ENCODE data around the gene TMEM89.

- TF ChIP-seq EZH2 (IDR thresholded peaks at IDR 0.05; ENCODE audit: low read depth, unreplicated experiment) (no peak), CTCF (conservative IDR thresholded peaks at IDR 0.05; ENCODE audit: low read depth in 2 of 2) (no peak), NANOG (IDR thresholded peaks at IDR 0.05; ENCODE audit: borderline replicate concordance) (no peak), ZNF331 (CRISPR knock-in tag; IDR thresholded peaks at IDR 0.05; ENCODE audit: low read depth) (no peak), CREB1 (CRISPR knock-in tag; IDR thresholded peaks at IDR 0.05; ENCODE audit: low read depth) (no peak), EZH2phosphoT487 (IDR thresholded peaks at IDR 0.05; ENCODE audit: unreplicated experiment) (no peak), JUNB (IDR thresholded peaks at IDR 0.05; ENCODE audit: unreplicated experiment) (no peak), POLR2AphosphoS5 (IDR thresholded peaks at IDR 0.05; ENCODE audit: low read depth) (no peak), REST (IDR thresholded peaks at IDR 0.05; ENCODE audit: unreplicated experiment) (no peak), ETS1 (IDR thresholded peaks at IDR 0.05) (no peak), ZNF114 (CRISPR knock-in tag; IDR thresholded peaks at IDR 0.05) (no peak), STAT1 (IDR thresholded peaks at IDR 0.05; ENCODE audit: unreplicated experiment) (no peak), ZNF462 (CRISPR knock-in tag; IDR thresholded peaks at IDR 0.05) (no peak)
Measured at GRCh38 chr3:48623851-48624547, 2.4 kb upstream of the TMEM89 start.

All from GM23338 (cell line).